Measurements from ENCODE around the gene ZCCHC24.
"Not testable (repeated sequence)": the region's sequence is repeated elsewhere in the genome, so short reads cannot be mapped to it uniquely, and the experiment has no call there.

The ZCCHC24 gene

DNA sequence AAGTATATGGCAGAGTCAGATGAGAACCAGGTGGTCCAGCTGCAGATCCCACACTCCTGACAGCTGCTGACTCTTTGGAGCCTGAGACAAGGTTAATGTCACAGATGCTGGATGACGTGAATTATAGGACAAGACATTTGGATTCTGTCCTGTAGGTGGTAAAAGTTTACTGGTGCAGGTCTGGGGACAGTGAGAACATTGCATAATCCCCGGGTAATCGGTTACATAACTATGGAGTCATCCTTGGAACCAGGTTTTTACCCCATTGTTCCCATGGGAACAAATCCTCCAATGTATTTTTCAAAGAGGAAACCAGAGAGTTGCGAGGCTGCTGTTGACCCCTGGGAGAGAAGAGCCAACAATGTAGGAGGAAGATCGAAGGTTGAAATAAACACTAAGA lies 27.5 kb upstream of the ZCCHC24 start:
- no peak for DNase-seq

DNA sequence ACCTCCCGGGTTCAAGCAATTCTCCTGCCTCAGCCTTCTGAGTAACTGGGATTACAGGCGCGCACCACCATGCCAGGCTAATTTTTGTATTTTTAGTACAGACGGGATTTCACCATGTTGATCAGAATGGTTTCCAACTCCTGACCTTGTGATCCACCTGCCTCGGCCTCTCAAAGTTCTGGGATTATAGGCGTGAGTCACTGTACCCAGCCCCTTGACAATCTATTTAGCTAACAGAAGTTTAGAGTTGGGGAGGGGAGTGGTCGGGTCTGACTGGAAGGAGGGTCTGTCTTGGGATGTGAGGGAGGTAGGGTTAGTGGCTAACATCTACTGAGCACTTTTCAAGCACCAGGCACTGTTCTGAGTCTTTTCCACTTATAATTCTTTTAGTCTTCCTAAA lies 27.0 kb upstream of the ZCCHC24 start:
- no peak for DNase-seq

DNA sequence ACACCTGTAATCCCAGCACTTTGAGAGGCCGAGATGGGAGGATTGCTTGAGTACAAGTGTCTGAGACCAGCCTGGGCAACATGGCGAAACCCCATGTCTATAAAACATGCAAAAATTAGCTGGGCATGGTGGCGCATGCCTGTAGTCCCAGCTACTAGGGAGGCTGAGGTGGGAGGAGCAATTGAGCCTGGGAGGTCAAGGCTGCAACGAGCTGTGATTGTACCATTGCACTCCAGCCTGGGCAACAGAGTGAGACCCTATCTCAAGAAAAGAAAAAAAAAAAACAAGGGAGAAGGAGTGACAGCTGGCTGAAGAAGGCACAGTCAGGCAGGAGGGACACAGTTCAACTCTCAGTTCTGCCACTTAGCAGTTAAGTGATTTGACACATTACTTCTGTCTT lies 26.4 kb upstream of the ZCCHC24 start:
- no peak for DNase-seq

DNA sequence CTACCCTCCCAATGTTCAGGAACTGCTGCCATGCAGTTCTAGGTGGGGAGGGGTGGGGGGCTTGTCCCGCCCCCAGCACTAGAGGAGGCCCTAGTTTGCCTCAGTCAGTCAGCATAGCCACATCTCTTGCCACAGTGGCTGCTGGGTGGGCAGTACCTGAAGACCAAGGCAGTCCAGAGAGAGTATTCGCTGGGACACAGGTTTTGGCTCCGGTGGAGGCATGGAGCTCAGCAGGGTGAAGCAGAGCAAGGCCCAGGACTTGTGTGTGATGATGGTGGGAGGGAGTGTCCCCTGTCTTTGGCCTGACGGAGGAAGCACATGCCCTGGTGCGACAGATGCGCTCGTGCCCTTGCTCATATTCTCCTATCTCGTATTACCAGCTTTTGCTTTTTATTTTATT lies 24.7 kb upstream of the ZCCHC24 start:
- DNase-seq, result no peak

DNA sequence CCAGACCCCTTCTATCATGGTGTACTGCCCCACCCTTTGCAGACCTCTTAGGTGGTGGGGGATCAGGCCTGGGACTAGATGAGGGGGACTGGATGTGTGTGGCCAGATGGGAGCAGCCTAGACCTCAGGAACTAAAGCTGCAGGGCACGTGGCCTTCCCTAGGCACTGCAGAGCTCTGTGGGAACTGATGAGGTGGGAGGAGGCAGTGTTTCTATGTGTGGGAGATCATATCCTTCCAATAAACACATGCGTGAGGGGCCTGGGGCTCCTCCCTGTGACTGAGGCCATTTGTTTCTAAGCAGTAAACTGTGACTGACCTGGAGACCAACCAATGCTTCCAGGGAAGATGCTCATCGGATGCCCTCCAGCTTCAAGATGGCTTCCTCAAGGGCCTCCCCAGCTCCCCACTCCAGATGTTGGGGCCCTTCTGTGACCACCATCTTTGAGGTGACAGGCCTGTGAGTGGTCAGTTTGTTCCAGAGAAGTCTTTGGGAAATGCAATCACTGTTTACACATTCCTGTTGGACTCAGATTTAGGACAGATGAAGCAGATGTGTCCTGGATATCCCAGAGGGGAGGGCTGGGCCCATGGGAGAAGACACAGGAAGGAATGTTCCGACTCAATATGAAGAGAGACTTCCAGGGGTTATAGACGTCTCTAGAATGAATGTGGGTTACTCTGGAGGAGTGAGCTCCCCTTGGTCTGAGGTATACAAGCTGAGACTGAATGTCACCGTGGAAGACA lies 23.6 kb upstream of the ZCCHC24 start:
- DNase-seq, result no peak

DNA sequence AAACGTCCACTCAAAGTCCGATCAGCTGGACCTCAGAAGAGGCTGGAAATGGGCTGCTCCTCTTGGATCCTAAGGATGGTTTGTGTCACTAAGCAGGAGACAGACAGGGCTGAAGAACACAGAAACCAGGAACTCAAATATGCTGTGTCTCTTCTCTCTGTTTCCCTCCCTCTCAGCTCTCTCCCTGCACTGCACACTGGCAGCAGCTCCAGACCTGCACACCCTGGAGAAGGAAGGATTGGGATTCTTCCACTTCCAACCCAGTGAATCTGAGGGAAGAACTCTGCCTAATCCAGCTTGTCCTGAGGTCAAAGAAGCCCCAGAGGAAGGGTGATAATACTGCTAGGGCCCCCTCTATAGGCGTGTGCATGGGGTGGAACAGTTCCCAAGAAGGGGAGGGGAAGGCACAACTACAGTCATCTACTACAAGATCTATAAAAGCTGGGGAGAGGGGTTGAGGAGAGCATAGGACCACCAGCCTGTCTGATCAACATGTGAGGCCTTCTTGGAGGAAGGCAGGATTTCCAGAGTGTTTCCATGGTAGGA lies 22.7 kb upstream of the ZCCHC24 start:
- no peak for DNase-seq

DNA sequence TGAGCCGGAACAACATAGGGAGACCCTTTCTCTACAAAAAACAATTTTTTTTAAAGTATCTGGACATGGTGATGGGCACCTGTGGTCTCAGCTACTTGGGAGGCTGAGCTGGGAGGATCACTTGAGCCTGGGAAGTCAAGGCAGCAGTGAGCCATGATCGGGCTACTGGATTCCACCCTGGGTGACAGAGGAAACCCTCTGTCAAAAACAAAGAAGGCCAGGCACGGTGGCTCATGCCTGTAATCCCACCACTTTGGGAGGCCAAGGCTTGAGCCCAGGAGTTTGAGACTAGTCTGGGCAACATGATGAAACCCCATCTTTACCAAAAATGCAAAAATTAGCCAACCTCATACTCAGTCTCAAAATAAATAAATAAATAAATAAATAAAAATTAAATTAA lies 19.9 kb upstream of the ZCCHC24 start:
- DNase-seq, result no peak

DNA sequence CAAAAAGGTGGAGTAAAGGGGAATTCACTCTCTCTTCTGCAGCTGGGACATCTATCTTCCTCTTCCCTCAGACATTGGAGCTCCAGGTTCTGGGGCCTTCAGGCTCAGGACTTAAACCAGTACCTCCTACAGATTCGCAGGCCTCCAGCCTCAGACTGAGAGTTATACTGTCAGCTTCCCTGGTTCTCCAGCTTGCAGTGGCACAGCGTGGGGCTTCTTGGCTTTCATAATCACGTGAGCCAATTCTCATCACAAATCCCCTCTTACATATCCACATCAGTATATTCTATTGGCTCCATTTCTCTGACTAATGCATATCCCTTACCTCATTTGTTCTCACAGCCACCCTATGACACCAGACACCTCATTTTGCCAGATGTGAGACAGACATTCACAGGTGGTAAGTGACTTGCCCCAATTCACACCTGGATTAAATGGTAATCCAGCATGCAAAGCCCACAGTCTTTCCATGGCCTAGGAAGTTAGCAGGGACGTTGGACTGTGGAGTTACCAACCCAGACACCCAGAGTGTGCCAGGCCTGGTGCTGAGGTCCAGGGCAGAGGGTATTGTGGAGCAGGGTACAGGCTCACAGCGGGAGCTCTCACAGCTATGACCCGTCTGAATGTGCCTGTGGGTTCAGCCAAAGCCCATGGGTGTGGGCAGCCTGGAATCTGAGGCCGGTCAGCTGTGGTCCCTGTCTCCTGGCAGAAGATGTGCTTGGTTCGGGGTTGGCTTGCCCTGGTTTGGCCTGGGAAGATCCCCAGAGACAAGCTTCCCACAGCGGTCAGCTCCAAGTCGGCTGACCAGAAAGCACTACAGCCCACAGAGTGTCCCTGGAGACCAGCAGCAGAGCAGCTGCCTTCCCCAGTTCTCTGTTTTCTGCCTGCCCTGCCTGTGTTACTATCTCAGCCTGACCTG lies 18.4 kb upstream of the ZCCHC24 start:
- DNase-seq, result no peak

DNA sequence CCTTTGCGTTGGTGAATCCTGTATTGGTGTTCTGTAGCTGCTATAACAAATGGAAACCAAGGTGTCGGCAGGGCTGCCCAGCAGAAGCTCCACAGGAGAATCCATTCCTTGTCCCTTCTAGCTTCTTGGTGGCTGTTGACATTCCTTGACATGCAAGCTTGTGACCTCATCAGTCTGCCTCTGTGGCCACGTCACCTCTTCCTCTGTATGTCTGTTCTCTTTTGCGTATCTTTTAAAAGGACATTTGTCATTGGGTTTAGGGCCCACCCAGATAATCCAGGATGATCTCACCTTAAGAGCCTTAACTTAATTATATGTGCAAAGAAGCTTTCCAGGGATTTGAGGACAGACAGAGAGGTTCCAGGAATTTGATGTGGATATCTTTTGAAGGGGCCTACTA lies 15.3 kb upstream of the ZCCHC24 start:
- no peak for DNase-seq

DNA sequence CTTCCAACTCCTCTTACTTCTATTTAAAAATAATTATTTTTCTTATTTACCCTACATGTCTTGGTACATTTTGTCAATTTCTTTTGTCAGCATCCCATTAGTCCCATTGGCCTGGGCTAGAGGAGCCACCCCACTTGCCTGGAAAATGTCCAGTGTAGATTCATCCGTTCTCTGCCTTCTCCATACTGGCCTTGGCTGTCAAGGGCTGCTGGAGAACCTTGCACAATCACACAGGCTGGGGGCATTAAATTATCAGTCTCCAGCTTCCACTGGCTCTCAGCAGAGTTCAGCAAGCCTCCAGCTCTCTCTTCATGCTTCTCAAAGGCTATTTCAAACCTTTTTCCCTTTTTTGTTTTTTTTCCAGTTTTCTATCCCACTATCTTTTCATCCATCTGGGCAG lies 13.8 kb upstream of the ZCCHC24 start:
- no peak for DNase-seq

DNA sequence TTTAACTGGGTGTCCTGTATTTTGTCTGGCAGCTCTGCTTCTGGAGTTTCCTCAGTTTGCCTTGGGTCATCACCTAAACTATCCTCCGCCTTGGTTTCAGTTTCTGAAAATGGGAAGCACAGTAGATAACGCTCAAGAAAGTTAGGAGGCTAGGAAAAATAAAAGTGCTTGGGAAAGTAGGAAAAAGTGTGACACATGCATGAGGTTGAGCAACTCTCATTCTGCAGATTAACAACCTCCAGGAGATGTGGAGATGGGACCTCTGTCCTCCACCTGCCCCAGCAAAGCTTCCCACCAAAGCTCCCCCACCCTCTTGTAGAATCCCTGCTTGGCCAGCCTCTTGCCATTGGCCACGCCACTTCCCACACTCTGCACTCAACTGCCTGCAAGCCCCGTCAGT lies 13.1 kb upstream of the ZCCHC24 start:
- no peak for DNase-seq

DNA sequence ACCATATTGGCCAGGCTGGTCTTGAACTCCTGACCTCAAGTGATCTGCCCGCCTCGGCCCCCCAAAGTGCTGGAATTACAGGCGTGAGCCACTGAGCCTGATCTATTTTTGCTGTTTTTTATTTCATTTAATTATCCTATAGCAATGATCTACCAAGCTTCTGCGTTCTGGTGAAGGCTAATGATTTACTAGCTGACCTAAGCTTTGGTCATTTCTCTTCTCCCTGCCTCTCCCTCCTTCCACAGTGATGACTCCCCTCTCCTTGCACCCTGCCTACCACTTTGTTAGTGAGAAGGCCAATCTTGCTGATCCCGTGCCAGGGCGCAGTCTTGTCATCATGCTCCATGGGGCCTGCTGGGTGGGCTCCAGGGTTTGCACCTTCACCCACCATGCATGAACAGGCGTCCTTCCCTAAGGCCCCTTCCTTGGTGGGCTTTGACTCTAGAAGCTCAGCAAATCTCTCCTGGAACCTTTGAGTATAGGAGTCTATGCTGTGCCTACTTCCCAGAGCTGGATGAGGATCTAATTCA lies 11.9 kb upstream of the ZCCHC24 start:
- DNase-seq, result no peak

DNA sequence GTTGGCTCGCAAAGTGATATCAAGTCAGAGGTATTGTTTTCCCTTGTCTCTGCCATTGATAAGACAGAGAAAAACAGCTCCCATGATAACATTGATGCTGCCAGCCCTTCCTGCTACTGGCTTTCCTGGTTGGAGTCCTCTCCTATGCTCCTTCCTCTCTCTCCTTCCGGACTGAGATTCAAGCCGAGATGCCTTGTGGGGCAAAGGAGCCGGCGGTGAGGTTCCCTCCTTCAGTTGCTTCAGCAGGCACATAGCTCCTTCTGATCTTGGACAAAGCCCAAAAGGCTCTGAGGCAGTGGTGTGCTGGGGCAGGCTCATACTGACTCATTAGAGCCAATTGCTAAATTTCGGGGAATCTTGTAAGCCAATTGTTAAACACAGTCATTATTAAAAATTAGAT lies 8.8 kb upstream of the ZCCHC24 start:
- no peak for DNase-seq

DNA sequence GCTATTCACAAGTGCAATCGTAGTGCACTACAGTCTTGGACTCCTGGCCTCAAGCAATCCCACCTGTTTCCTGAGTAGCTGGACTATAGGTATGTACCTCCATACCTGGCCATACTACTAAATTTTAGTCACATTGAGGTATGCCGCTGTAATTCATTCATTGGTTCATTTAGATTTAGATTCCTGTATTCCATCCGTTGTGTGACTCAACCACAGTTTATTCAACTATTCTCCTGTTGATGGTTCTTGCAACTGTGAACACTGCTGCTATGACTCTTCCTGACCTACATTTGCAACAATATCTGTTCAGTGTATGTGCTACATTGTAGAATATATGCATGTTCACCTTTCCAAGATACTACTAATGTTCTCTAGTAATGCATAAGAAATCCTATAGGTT lies 8.0 kb upstream of the ZCCHC24 start:
- no peak for DNase-seq

DNA sequence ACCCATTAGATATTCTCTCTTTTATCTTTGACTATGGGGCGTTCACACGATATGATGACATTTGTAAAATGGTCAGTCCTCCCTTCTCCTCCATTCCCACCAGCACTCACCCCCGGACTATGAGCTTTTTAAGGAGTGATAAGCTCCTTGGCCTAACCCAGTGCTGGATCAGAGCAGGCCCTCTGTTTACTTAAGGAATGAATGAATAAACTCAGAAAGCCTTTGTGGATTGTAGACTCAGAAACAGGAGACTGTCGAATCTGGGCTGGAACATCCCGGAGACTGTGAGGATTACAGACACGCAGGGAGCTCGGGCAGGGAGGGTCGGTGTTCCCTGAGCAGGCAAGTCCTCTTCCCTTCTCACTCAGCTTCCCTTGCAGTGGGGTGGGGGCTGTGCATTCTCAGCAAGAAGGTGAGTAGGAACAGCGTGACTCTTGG lies 6.8 kb upstream of the ZCCHC24 start:
- DNase-seq, result no peak

DNA sequence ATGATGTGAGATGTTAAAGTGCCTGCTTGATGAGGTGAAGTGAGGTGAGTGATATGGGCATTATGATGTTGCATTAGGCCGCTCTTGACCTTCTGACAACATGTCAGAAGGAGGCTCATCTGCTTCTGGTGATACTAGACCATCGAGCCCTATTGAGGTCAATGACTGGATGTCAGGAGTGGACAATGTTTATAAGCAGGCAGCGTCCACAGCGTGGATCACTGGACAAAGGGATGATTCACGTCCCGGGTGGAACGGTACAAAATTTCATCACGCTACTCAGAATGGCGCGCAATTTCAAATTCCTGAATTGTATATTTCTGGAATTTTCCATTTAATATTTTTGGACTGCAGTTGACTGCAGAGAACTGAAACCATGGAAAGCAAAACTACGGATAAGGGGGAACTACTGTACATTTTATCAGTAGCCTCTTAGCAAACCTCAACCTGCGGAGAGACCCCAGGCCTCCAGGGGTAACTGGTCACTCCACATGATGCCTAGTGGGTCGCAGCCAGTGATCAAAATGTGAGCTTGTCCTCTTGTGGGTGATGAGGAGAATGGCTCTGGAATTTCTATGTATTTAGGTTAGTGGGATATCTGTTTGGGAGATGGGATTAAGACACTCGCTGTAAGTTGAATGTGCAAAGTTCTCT lies 5.7 kb upstream of the ZCCHC24 start:
- no peak for DNase-seq

DNA sequence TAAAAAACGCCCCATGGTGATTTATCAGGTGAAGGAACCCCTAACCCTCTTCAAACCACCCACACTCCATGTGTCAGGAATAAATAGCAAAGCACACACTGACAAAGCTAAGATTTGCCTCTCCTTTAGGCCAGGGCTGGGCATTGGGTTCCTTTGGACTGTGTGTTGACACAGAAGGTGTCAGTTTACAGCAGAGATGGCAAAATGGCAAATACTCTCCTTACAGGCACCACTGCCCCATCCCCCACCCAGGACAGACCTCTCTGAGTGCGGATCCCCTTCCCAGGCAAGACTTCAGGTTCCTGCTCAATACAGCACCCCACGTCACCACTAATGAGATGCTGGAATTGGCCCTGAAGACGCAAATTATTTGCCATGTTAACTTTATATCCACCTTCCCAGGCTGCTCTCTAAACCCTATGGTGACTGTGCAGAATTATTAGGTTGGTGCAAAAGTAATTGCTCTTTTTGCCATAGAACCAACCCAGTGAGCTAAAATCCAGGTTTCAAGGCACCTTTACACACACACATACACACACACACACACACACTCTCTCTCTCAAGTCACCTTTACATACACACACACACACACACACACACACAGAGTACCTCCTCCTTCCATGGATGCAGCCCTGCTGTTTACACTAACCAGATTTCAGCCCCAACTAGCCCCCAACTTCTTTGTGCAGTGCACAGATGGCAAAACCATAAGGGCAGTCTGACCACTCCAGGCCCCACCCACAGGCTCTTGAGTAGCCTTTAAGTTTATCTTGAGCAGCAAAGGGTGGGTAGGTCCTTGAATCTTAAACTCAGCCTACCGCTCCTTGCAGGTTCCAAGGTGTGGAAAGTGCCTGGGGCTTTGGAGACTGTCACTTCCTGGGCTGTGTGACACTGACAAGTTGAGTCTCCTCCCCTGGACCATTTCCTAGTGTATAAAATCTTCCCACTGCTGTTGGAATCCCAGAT lies 4.0 kb upstream of the ZCCHC24 start:
- DNase-seq, result no peak

DNA sequence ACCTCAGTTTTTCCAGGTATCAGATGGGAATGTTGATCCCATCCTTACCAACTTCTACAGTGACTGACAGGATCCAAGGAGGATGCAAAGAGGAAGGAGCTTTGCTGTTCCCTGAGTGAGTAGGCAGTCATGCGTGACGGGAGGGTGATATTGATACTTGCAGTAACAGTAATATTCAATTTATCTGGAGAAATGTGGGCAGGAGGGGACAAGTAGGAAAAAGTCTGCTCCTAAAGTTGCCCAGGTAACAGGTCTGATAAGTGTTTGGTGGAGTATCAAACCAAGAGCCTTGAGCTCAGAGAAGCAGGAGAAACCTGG lies 3.3 kb upstream of the ZCCHC24 start:
- no peak for DNase-seq

DNA sequence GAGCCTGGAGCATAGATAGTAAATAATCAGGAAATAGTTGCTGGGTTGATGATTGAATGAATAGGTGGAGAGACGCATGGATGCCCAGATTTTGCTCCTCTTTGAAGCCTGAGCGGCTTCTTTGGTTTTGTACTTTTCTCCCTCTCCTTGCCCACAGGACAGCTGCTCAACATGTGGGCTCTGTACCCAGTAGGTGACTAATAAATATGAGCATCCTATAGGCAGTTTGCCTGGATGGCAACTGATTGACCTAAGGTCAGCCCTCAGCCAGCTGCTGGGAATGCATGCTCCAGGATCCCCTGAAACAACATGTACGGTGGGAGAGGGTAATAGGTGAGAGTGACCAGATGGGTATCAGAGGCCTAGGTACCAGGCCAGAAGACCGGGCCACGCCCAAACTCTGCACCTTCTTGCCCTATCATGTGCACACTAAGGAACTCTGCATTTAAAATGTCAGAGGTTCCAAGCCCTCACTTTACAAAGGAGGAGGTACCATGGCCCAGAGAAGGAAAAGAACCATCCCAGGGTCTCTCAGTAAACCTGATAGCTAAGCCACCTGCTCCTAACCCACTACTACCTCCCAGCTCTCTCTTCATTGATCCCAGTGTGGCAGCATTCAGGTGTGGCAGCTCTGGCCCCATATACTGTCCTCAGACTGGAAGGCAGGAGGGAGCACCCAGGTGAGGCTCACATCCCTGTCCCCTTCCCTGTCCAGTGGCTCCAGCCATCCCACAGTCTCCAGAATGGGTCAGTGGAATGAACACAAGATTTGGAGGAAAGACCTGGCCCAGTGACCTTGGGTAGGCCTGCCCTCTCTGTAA lies 2.7 kb upstream of the ZCCHC24 start:
- DNase-seq, result no peak

DNA sequence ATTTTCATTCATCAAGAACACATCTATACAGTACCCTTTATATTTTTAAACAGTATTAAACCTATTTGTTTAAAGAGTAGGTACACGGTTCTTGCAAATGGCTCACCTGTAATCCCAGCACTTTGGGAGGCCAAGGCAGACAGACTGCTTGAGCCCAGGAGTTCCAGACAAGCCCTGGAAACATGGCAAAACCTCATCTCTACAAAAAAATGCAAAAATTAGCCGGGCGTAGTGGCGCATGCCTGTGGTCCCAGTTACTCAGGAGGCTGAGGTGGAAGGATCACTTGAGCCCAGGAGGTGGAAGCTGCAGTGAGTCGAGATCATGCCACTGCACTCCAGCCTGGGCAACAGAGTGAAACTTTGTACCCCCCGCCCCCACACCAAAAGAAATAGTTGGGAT lies 1.8 kb upstream of the ZCCHC24 start:
- DNase-seq, result not testable (repeated sequence)

Data from amygdala (tissue), 56 donors.